HG03457 (cell line): Measurements from ENCODE around the gene TSSK6.

Source experiments
- ATAC-seq: cut with Tn5 transposase; IDR thresholded peaks from one replicate; pipeline ENCODE4 v1.9.1; 2021; ENCODE audit warnings: moderate number of reproducible peaks; ENCODE audit not compliant: unreplicated experiment

TSSK6 gene

GRCh38 chr19:19544954-19545591 is 29.7 kb upstream of the TSSK6 start:
- ATAC-seq: no peak

GRCh38 chr19:19544257-19544953 is 29.1 kb upstream of the TSSK6 start:
- no peak for ATAC-seq

GRCh38 chr19:19543640-19544039 is 28.3 kb upstream of the TSSK6 start:
- no peak for ATAC-seq

GRCh38 chr19:19543101-19543500 is 27.8 kb upstream of the TSSK6 start:
- ATAC-seq: no peak

GRCh38 chr19:19542507-19542906 is 27.2 kb upstream of the TSSK6 start:
- no peak for ATAC-seq

- no peak for ATAC-seq
These were observed 26.3 kb upstream of the TSSK6 start for GRCh38 chr19:19541616-19542015.

- no peak for ATAC-seq
These were observed 25.6 kb upstream of the TSSK6 start for GRCh38 chr19:19540715-19541515.

- ATAC-seq: no peak
These were observed 24.8 kb upstream of the TSSK6 start for GRCh38 chr19:19540064-19540714.

- no peak for ATAC-seq
These were observed 24.3 kb upstream of the TSSK6 start for GRCh38 chr19:19539698-19540063.

GRCh38 chr19:19538785-19539166 is 23.4 kb upstream of the TSSK6 start:
- ATAC-seq: no peak

GRCh38 chr19:19538061-19538784 is 22.9 kb upstream of the TSSK6 start, which contains the start of gene CILP2:
TSS of gene CILP2 (plus strand) at chr19:19538265. CDS start at chr19:19538350, 85 bp downstream.
- no peak for ATAC-seq

- no peak for ATAC-seq
These were observed 22.0 kb upstream of the TSSK6 start for GRCh38 chr19:19537075-19538048.

- no peak for ATAC-seq
These were observed 20.2 kb upstream of the TSSK6 start for GRCh38 chr19:19535311-19536191.

GRCh38 chr19:19534556-19535265 is 19.4 kb upstream of the TSSK6 start:
- ATAC-seq: no peak

GRCh38 chr19:19533841-19534240 is 18.5 kb upstream of the TSSK6 start:
- no peak for ATAC-seq

- no peak for ATAC-seq
These were observed 17.7 kb upstream of the TSSK6 start for GRCh38 chr19:19532806-19533701.
